NB4 (cell line): ENCODE results near the gene C11orf21.

Experiments
- DNase-seq: peaks from one replicate; pipeline ENCODE4 v3.0.0; 2010; ENCODE audit warnings: low read depth
- H3K4me3 ChIP-seq: one replicate; pipeline ENCODE4 v1.5.1; 2011; ENCODE audit warnings: mild to moderate bottlenecking, low read depth, low read length, moderate library complexity
- CTCF ChIP-seq: IDR thresholded peaks from one replicate; pipeline ENCODE4 v1.5.1; 2012; ENCODE audit warnings: low read depth, low read length
- MAX ChIP-seq: IDR thresholded peaks from 2 replicates; pipeline ENCODE4 v1.6.1; 2011; ENCODE audit warnings: low read depth, low read length
- MYC ChIP-seq: IDR thresholded peaks from 2 replicates; pipeline ENCODE4 v1.6.1; 2011; ENCODE audit warnings: low read depth, low read length
- POLR2A ChIP-seq: IDR thresholded peaks from 2 replicates; pipeline ENCODE4 v1.6.1; 2011; ENCODE audit warnings: mild to moderate bottlenecking; ENCODE audit not compliant: insufficient read length; ENCODE audit errors: extremely low read depth

C11orf21 gene

GRCh38 chr11:2327032-2327431 is 25.3 kb upstream of the C11orf21 start:
- H3K4me3 ChIP-seq: no peak overlapping the region
- DNase-seq: no peak
- TF ChIP-seq MAX (no peak), CTCF (no peak), MYC (no peak), POLR2A (no peak)

GRCh38 chr11:2325719-2326118 is 24.0 kb upstream of the C11orf21 start:
- no peak for TF ChIP-seq MYC
- no peak for TF ChIP-seq POLR2A
- no peak for TF ChIP-seq CTCF
- TF ChIP-seq MAX: no peak
- no peak for DNase-seq
- no peak overlapping the region for H3K4me3 ChIP-seq

GRCh38 chr11:2325123-2325522 is 23.4 kb upstream of the C11orf21 start:
- no peak for DNase-seq
- no peak for TF ChIP-seq POLR2A
- no peak for TF ChIP-seq CTCF
- TF ChIP-seq MAX: no peak
- no peak for TF ChIP-seq MYC
- no peak overlapping the region for H3K4me3 ChIP-seq

- no peak for TF ChIP-seq MAX
- TF ChIP-seq CTCF: no peak
- TF ChIP-seq MYC: no peak
- no peak for TF ChIP-seq POLR2A
- DNase-seq: no peak
- H3K4me3 ChIP-seq: no peak overlapping the region
Measured at GRCh38 chr11:2321311-2321683, 19.6 kb upstream of the C11orf21 start.

- peak; percentile 12 for DNase-seq
- no peak overlapping the region for H3K4me3 ChIP-seq
- TF ChIP-seq MYC (no peak), MAX (no peak), CTCF (no peak), POLR2A (no peak)
Measured at GRCh38 chr11:2320568-2321310, 19.0 kb upstream of the C11orf21 start.
